ENCODE measurements around the gene ZNF831. TPM values are rescaled to one million over a fixed set of nuclear protein-coding genes. Genes with fewer than 3 reads are reported as not detected.

Gene ZNF831
- total RNA-seq, 1 donor = not detected

DNA sequence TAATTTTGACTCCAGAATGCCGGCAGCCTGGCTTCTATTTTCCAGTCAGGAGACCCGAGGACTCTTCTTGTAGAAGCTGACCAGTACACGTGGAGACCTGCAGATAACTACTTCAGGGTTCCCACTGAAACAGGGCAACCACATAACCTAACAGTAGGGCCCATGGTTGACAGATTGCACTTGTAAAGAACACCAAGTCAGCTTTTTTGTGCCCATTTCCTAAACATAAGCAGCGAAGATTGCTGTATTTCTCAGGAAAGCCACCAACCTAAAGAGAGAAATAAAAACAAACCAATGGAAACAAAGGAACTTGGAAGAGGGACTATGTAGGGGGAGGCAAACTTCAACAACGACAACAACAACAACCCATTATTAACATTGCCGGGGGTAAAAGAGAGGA lies 86.7 kb downstream of the ZNF831 start:
- no peak for DNase-seq (ENCODE audit: low read depth)
- TF ChIP-seq CTCF (IDR thresholded peaks at IDR 0.05; ENCODE audit: insufficient read depth, low read depth, low read length) = no peak
- H3K4me3 ChIP-seq (ENCODE audit: low read depth, low read length) = no peak overlapping the region

DNA sequence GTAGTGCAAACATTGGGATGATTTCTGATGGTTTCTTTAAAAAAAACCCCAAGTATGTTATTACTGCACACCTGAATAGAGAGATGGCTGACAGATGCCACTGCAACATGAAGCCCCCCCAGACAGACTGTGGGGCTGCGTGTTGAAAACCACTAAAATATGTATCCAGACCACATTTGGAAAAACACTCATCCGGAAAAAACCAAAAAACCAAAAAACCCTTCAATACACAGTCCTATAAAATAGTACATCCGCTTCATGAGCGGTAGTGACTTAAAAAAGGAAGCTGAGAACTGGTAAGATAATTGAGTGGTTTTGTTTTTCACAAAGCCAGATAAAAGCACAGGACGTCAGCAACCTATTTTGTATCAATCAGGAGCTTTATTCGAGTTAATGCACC lies 89.7 kb downstream of the ZNF831 start:
- TF ChIP-seq CTCF (IDR thresholded peaks at IDR 0.05; ENCODE audit: insufficient read depth, low read depth, low read length) = no peak
- DNase-seq (ENCODE audit: low read depth) = no peak
- no peak overlapping the region for H3K4me3 ChIP-seq (ENCODE audit: low read depth, low read length)

- H3K4me3 ChIP-seq (ENCODE audit: low read depth, low read length) = no peak overlapping the region
- no peak for TF ChIP-seq CTCF (IDR thresholded peaks at IDR 0.05; ENCODE audit: insufficient read depth, low read depth, low read length)
- DNase-seq (ENCODE audit: low read depth) = no peak
Observed at GRCh38 chr20:59253779-59254319, 90.2 kb downstream of the ZNF831 start.

GRCh38 chr20:59255256-59255655 lies 91.6 kb downstream of the ZNF831 start:
- no peak for TF ChIP-seq CTCF (IDR thresholded peaks at IDR 0.05; ENCODE audit: insufficient read depth, low read depth, low read length)
- H3K4me3 ChIP-seq (ENCODE audit: low read depth, low read length) = no peak overlapping the region
- no peak for DNase-seq (ENCODE audit: low read depth)

- TF ChIP-seq CTCF (IDR thresholded peaks at IDR 0.05; ENCODE audit: insufficient read depth, low read depth, low read length) = no peak
- no peak for DNase-seq (ENCODE audit: low read depth)
Observed at GRCh38 chr20:59258221-59258621, 94.6 kb downstream of the ZNF831 start.

DNA sequence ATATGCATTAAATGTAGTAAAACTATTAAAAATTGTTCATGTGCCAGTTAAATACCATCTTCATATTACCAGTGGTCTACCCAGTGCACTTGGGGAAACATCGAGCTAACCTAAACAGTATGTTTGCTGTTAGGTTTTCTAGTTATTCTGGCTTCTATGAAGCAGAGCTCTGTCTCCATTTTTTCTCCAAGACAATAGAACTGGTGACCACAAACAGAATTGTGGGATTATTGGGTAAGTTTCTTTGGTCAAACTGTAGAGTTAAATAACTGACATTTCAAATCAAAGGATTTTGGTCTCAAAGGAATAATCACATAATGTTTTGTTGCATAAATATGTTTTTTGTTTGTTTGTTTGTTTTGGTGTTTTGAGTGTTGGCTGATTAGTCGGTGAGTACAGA lies 96.3 kb downstream of the ZNF831 start:
- no peak for TF ChIP-seq CTCF (IDR thresholded peaks at IDR 0.05; ENCODE audit: insufficient read depth, low read depth, low read length)

More at GRCh38 chr20:59258221-59258621, 94.6 kb downstream of the ZNF831 start:
- H3K4me3 ChIP-seq (ENCODE audit: low read depth, low read length) = no peak overlapping the region

GRCh38 chr20:59265298-59265697 lies 101.7 kb downstream of the ZNF831 start:
- DNase-seq (ENCODE audit: low read depth) = no peak

More for the DNA sequence above, 96.3 kb downstream of the ZNF831 start:
- DNase-seq (ENCODE audit: low read depth) = no peak
- no peak overlapping the region for H3K4me3 ChIP-seq (ENCODE audit: low read depth, low read length)

More at GRCh38 chr20:59265298-59265697, 101.7 kb downstream of the ZNF831 start:
- no peak overlapping the region for H3K4me3 ChIP-seq (ENCODE audit: low read depth, low read length)
- TF ChIP-seq CTCF (IDR thresholded peaks at IDR 0.05; ENCODE audit: insufficient read depth, low read depth, low read length) = no peak

Measured in fibroblast of villous mesenchyme (primary cell).